ENCODE measurements around the gene AXDND1.

DNA sequence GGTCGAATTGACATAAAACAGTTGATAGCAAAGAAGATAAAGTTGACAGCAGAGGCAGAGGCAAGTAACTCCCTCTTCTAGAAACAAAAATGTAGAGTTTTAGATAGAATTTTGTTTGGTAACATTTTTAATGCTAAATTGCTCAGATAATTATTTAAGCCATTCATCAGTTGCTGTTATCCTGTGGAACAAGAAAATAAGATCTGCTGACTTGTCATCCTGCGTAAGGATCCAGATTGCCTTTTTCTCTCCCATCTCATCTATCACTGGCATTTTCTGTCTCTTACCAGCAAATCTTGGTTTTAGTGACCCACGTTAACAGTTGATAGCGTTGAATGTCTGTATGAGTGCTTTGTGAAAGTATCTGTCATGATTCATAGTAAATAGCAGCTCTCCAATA is 42.3 kb upstream of the AXDND1 start:
- no peak for TF ChIP-seq EZH2phosphoT487 (IDR thresholded peaks at IDR 0.05; ENCODE audit: insufficient read depth, low read depth)
- no peak for TF ChIP-seq EZH2 (IDR thresholded peaks at IDR 0.05; ENCODE audit: insufficient read depth, poor library complexity, severe bottlenecking)

Data from GM23248 (cell line).